DND-41 (cell line): ENCODE results near the gene LPCAT1.
"Not testable (repeated sequence)": the region's sequence is repeated elsewhere in the genome, so short reads cannot be mapped to it uniquely, and the experiment has no call there.

Experiments used
- ATAC-seq: fragments of 200-7000 bp; cut with Tn5 transposase; 3 replicates; pipeline ENCODE4 v1.9.1; 2021; ENCODE audit warnings: low read depth; ENCODE audit not compliant: insufficient read depth
- DNase-seq: peaks from one replicate; pipeline ENCODE4 v3.0.0-alpha.2; 2020
- H2AFZ ChIP-seq: 2 replicates; pipeline ENCODE4 v1.6.0; 2012; ENCODE audit warnings: low read depth, low read length
- H3K27ac ChIP-seq: 2 replicates; pipeline ENCODE4 v1.5.1; 2012; ENCODE audit warnings: low read length, inconsistent platforms
- H3K27me3 ChIP-seq: fragments of 200-600 bp; sonication (generic); 2 replicates; pipeline ENCODE4 v1.6.0; 2012; ENCODE audit warnings: low read length, mild to moderate bottlenecking, inconsistent platforms; ENCODE audit not compliant: insufficient read depth, poor library complexity
- H3K36me3 ChIP-seq: 2 replicates; pipeline ENCODE4 v1.5.1; 2012; ENCODE audit warnings: low read length, inconsistent platforms; ENCODE audit not compliant: insufficient read depth
- H3K4me1 ChIP-seq: 2 replicates; pipeline ENCODE4 v1.5.1; 2012; ENCODE audit warnings: mild to moderate bottlenecking, low read length; ENCODE audit not compliant: insufficient read depth
- H3K4me2 ChIP-seq: 2 replicates; pipeline ENCODE4 v1.6.0; 2012; ENCODE audit warnings: mild to moderate bottlenecking, moderate library complexity, low read length, inconsistent platforms; ENCODE audit not compliant: insufficient read depth
- H3K4me3 ChIP-seq, 2 experiments: fragments of 200-600 bp in 1 of 2; shearing (Covaris generic) in 1 of 2; 2 replicates each; pipeline ENCODE4 v1.5.1; 2012 to 2016; ENCODE audit warnings: inconsistent platforms in 2 of 2, low read length in 2 of 2, mild to moderate bottlenecking in 2 of 2, low read depth in 1 of 2, moderate library complexity in 1 of 2
- H3K79me2 ChIP-seq: 2 replicates; pipeline ENCODE4 v1.6.0; 2012; ENCODE audit warnings: low read length, inconsistent platforms; ENCODE audit not compliant: insufficient read depth
- H3K9ac ChIP-seq: 2 replicates; pipeline ENCODE4 v1.6.0; 2012; ENCODE audit warnings: low read depth, mild to moderate bottlenecking, inconsistent platforms, low read length, moderate library complexity
- H3K9me3 ChIP-seq: 2 replicates; pipeline ENCODE4 v1.5.1; 2012; ENCODE audit warnings: low read length, moderate library complexity, mild to moderate bottlenecking, inconsistent platforms; ENCODE audit not compliant: insufficient read depth, severe bottlenecking
- H4K20me1 ChIP-seq: 2 replicates; pipeline ENCODE4 v1.6.0; 2012; ENCODE audit warnings: low read length; ENCODE audit not compliant: insufficient read depth
- EZH2 ChIP-seq: IDR thresholded peaks from 3 replicates; pipeline ENCODE4 v1.6.1; 2012; ENCODE audit warnings: borderline replicate concordance, low read depth, mild to moderate bottlenecking, moderate library complexity, low read length, inconsistent platforms; ENCODE audit not compliant: severe bottlenecking
- TF ChIP-seq, protein P1 (sequence below): IDR thresholded peaks from 2 replicates; pipeline ENCODE4 v1.5.1; 2012; ENCODE audit warnings: borderline replicate concordance, low read length, moderate library complexity, mild to moderate bottlenecking; ENCODE audit not compliant: poor library complexity, severe bottlenecking; ENCODE audit errors: extremely low read depth

The LPCAT1 gene

DNA sequence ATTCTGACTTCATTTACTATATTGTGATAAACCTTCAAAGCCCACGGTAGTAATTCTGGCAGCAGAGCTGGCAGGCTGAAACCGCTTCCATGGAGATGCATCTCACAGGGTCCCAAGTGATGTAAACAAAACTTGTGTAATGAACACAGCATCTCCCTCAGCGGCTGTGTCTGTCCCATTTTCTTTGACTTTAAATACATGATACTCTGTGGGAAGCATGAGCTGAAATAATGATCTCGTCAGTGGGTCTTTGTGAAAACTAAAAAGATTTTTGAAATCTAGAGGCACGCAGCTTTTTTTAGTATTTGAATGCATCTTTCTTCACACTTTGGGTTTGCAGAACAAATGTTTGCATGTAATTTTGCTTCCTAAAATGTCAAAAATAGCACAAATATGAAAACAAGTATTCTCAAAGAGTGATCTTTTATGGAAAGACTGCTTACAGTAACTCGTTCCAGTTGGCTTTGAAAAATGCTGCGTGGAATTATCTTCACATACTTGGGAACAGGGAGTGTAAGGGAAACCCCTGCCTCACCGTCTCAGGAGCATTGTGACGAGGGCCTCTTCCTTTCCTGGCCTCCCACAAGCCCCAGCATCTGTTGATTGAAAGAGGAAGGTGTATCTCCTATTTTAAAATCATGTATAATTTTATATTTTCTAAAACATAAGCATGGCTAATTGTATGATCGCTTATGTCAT lies 18.1 kb upstream of the LPCAT1 start:
- no peak overlapping the region for H3K4me3 ChIP-seq
- no peak overlapping the region for H3K27ac ChIP-seq
- no peak overlapping the region for H2AFZ ChIP-seq
- no peaks in the 10 kb centered on the region for H3K79me2 ChIP-seq
- peaks cover 6% of the 10 kb centered on the region; the same call in 1 of the 2 replicates for H4K20me1 ChIP-seq
- H3K4me2 ChIP-seq = no peak overlapping the region
- no peak for TF ChIP-seq EZH2
- TF ChIP-seq, protein P1, sequence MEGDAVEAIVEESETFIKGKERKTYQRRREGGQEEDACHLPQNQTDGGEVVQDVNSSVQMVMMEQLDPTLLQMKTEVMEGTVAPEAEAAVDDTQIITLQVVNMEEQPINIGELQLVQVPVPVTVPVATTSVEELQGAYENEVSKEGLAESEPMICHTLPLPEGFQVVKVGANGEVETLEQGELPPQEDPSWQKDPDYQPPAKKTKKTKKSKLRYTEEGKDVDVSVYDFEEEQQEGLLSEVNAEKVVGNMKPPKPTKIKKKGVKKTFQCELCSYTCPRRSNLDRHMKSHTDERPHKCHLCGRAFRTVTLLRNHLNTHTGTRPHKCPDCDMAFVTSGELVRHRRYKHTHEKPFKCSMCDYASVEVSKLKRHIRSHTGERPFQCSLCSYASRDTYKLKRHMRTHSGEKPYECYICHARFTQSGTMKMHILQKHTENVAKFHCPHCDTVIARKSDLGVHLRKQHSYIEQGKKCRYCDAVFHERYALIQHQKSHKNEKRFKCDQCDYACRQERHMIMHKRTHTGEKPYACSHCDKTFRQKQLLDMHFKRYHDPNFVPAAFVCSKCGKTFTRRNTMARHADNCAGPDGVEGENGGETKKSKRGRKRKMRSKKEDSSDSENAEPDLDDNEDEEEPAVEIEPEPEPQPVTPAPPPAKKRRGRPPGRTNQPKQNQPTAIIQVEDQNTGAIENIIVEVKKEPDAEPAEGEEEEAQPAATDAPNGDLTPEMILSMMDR = no peak
- peaks cover 8% of the 10 kb centered on the region for H3K4me1 ChIP-seq
- no peaks in the 10 kb centered on the region for H3K27me3 ChIP-seq
- no peaks in the 10 kb centered on the region for H3K9me3 ChIP-seq
- ATAC-seq (no peak), DNase-seq (no peak)
- H3K36me3 ChIP-seq = no peaks in the 10 kb centered on the region
- H3K9ac ChIP-seq = no peak overlapping the region

DNA sequence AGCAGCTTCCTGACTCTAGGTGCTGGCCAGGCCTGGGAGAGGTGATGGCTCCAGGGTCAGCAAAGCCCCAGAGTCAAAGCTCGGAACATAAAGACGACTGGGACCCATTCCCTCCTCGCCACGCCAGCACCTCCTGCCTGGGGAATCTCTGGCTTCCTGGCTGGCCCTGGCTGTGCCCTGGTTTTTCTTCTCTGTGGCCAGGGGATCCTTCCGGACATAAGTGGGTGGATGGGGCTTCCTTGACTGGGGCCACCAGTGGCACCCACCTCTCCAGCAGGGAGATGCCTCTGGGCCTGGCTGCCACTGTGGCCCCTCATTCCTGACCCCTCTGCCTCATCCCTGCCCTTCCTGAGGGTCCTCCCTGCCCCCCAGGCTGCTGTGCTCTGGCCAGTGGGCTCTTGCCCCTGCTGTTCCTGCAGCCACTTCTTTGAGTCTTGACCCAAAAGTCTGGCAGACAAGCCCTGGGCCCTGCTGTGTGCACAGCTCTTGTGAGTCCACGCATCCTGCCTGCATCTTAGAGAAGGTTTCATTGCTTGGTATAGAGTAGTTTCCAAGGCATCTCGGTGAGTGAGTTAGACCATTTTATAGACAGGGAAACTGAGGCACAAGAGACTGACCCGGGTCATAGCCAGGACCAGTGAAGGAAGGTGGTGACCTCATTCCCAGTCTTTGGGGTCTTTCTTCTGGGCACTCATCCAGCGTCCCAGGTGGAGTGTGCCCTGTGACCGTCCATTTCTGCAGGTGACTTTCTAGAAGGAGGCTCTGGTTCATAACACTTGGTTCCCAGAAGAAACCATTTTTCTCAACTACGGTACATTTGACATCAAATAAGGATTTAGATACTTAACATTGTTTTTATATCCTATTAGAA lies 17.3 kb upstream of the LPCAT1 start:
- Histone ChIP-seq H3K27me3 (no peaks in the 10 kb centered on the region), H3K79me2 (no peaks in the 10 kb centered on the region), H3K4me1 (peaks cover 16% of the 10 kb centered on the region), H3K36me3 (no peaks in the 10 kb centered on the region), H3K9me3 (no peaks in the 10 kb centered on the region), H3K4me3 (no peak overlapping the region), H2AFZ (no peak overlapping the region), H4K20me1 (peaks cover 6% of the 10 kb centered on the region; the same call in 1 of the 2 replicates), H3K27ac (no peak overlapping the region), H3K4me2 (no peak overlapping the region), H3K9ac (no peak overlapping the region)
- DNase-seq (no peak), ATAC-seq (no peak)
- TF ChIP-seq, protein P1 = no peak
- TF ChIP-seq EZH2 = no peak

DNA sequence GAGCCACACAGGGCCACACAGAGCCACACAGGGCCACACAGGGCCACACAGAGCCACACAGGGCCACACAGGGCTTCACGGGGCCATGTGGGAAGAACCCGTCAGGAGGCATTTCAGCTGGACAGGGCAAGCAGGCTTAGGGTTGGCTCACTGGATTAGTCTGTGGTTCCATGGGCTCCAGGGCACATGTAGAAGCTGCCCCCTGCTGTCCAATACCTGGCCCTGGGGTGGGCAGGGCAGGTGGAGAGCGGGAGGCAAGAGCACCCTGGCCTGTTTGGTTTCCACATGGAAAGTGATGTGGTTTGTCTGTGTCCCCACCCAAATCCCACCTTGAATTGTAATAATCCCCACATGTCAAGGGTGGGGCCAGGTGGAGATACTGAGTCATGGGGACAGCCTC lies 16.4 kb upstream of the LPCAT1 start:
- H3K27me3 ChIP-seq = no peaks in the 10 kb centered on the region
- no peaks in the 10 kb centered on the region for H4K20me1 ChIP-seq
- TF ChIP-seq, protein P1 = peak; percentile 17
- TF ChIP-seq EZH2 = no peak
- no peaks in the 10 kb centered on the region for H3K9me3 ChIP-seq
- DNase-seq (no peak), ATAC-seq (no peak)
- no peaks in the 10 kb centered on the region for H3K79me2 ChIP-seq
- no peak overlapping the region for H3K9ac ChIP-seq
- no peaks in the 10 kb centered on the region for H3K36me3 ChIP-seq
- peaks cover 21% of the 10 kb centered on the region for H3K4me1 ChIP-seq
- H2AFZ ChIP-seq = no peak overlapping the region
- no peak overlapping the region for H3K4me2 ChIP-seq
- H3K4me3 ChIP-seq = no peak overlapping the region
- H3K27ac ChIP-seq = no peak overlapping the region

DNA sequence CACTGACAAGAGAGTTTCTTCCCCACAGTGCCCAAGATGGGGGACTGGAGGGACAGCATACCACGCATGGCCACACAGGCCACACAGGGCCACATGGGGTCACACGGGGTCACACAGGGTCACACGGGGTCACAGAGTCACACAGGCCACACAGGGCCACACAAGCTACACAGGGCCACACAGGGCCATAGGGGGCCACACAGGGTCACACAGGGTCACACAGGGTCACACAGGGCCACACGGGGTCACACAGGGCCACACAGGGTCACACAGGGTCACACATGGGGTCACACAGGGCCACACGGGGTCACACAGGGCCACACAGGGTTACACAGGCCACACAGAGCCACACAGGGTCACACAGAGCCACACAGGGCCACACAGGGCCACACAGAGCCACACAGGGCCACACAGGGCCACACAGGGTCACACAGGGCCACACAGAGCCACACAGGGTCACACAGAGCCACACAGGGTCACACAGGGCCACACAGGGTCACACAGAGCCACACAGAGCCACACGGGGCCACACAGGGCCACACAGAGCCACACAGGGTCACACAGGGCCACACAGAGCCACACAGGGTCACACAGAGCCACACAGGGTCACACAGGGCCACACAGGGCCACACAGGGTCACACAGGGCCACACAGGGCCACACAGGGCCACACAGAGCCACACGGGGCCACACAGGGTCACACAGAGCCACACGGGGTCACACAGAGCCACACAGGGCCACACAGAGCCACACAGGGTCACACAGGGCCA lies 15.8 kb upstream of the LPCAT1 start:
- not testable (repeated sequence) for H3K27me3 ChIP-seq, H4K20me1 ChIP-seq, H3K9me3 ChIP-seq, H3K27ac ChIP-seq, H3K4me3 ChIP-seq, H3K4me2 ChIP-seq, H3K79me2 ChIP-seq, H2AFZ ChIP-seq, H3K36me3 ChIP-seq, DNase-seq, H3K9ac ChIP-seq, ATAC-seq
- peaks cover 21% of the 10 kb centered on the region for H3K4me1 ChIP-seq
